ENCODE measurements around the gene UBE2G1. TPM values are rescaled to one million over a fixed set of nuclear protein-coding genes. Genes with fewer than 3 reads are reported as not detected.

Gene UBE2G1
- total and polyA plus RNA-seq, 10 of the 15 experiments (the other 5 are each of a cell fraction or from before 2014, with no cell fraction given) = 24.4 to 139 (median 77.4) TPM

GRCh38 chr17:4263282-4264215 is 102.9 kb downstream of the UBE2G1 start, which contains the start of gene ANKFY1 (continued):
- TF ChIP-seq BCLAF1 (IDR thresholded peaks at IDR 0.05) (no peak), RELB (IDR thresholded peaks at IDR 0.05; ENCODE audit: low read depth) (peak; percentile 78), CBFB (IDR thresholded peaks at IDR 0.05; ENCODE audit: low read depth) (peak; percentile 100), BHLHE40 (IDR thresholded peaks at IDR 0.05; ENCODE audit: borderline replicate concordance in 1 of 2, low read depth in 2 of 2, low read length in 1 of 2) (peak in 1 of 2 experiments; percentile 78; a peak in 2 of 4 replicates), BCL3 (IDR thresholded peaks at IDR 0.05; ENCODE audit: borderline replicate concordance, insufficient read depth, low read depth, low read length, poor library complexity, severe bottlenecking) (peak; percentile 58), YBX1 (IDR thresholded peaks at IDR 0.05) (no peak), IRF4 (IDR thresholded peaks at IDR 0.05; ENCODE audit: low read depth, low read length) (no peak), SP1 (IDR thresholded peaks at IDR 0.05; ENCODE audit: low read depth, low read length) (no peak), HSF1 (IDR thresholded peaks at IDR 0.05; ENCODE audit: low read depth, low read length) (no peak)
